ENCODE measurements around the gene IL3RA. TPM values are rescaled to one million over a fixed set of nuclear protein-coding genes. Genes with fewer than 3 reads are reported as not detected.
"Not testable (repeated sequence)": the region's sequence is repeated elsewhere in the genome, so short reads cannot be mapped to it uniquely, and the experiment has no call there.

IL3RA gene
- total RNA-seq, 6 experiments from 2014 or later = 0.42 to 1.7 (median 0.69) TPM

DNA sequence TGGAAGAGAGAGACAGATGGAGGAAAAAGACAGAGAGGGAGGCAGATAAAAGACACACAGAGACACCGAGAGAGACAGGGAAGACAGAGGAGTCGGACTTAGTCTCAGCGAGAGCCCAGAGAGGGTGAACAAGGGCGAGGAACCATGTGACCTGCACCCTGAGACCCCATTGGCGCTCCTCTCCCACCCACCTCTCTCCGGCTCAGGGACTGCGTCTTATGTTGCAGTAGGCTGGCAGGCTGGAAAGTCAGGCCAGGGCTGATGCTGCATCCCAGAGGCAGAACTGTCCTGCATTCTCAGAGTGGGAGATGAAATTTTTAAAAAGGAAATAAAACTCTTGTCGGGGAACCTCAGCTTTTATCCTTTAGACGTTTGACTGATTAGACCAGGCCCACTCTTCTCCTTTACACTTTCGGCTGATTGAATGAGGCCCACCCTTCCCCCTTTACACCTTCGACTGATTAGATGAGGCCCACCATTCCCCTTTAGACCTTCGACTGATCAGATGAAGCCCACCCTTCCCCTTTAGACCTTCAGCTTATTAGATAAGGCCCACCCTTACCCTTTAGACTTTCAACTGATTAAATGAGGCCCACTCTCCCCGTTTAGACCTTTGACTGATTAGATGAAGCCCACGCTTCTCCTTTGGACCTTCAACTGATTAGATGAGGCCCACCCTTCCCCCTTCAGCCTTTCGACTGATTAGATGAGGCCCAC lies 29.5 kb upstream of the IL3RA start:
- TF ChIP-seq, protein P1, sequence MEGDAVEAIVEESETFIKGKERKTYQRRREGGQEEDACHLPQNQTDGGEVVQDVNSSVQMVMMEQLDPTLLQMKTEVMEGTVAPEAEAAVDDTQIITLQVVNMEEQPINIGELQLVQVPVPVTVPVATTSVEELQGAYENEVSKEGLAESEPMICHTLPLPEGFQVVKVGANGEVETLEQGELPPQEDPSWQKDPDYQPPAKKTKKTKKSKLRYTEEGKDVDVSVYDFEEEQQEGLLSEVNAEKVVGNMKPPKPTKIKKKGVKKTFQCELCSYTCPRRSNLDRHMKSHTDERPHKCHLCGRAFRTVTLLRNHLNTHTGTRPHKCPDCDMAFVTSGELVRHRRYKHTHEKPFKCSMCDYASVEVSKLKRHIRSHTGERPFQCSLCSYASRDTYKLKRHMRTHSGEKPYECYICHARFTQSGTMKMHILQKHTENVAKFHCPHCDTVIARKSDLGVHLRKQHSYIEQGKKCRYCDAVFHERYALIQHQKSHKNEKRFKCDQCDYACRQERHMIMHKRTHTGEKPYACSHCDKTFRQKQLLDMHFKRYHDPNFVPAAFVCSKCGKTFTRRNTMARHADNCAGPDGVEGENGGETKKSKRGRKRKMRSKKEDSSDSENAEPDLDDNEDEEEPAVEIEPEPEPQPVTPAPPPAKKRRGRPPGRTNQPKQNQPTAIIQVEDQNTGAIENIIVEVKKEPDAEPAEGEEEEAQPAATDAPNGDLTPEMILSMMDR (IDR thresholded peaks at IDR 0.05) = no peak
- TF ChIP-seq POLR2A (IDR thresholded peaks at IDR 0.05) = no peak
- no peaks in the 10 kb centered on the region for H3K27me3 ChIP-seq
- intact Hi-C loops (cut with DNase I) = no loop called here
- H3K9me3 ChIP-seq = no peaks in the 10 kb centered on the region
- ATAC-seq (no peak), DNase-seq (no peak)
- 87% methylated on average over 7 of the region's 15 CpGs for WGBS (ENCODE audit: insufficient coverage, low coverage, low lambda C conversion rate, missing lambda C conversion rate)
- H3K36me3 ChIP-seq = no peaks in the 10 kb centered on the region
- H3K4me3 ChIP-seq = no peak overlapping the region
- no peaks in the 10 kb centered on the region for H3K4me1 ChIP-seq
- H3K27ac ChIP-seq = no peak overlapping the region

GRCh38 chrX:1307626-1308340 lies 28.8 kb upstream of the IL3RA start:
- no peak overlapping the region for H3K4me3 ChIP-seq
- H3K36me3 ChIP-seq = no peaks in the 10 kb centered on the region
- H3K27me3 ChIP-seq = no peaks in the 10 kb centered on the region
- DNase-seq = no peak
- H3K4me1 ChIP-seq = no peaks in the 10 kb centered on the region
- no peak overlapping the region for H3K27ac ChIP-seq
- intact Hi-C loops (cut with DNase I) = no loop called here
- no peak for TF ChIP-seq POLR2A (IDR thresholded peaks at IDR 0.05)
- TF ChIP-seq, protein P1 (IDR thresholded peaks at IDR 0.05) = no peak
- ATAC-seq = no peak
- no peaks in the 10 kb centered on the region for H3K9me3 ChIP-seq
- WGBS (ENCODE audit: insufficient coverage, low coverage, low lambda C conversion rate, missing lambda C conversion rate) = 79% methylated on average over 10 of the region's 10 CpGs

- 88% methylated on average over 4 of the region's 8 CpGs for WGBS (ENCODE audit: insufficient coverage, low coverage, low lambda C conversion rate, missing lambda C conversion rate)
- no peak for DNase-seq
- intact Hi-C loops (cut with DNase I) = no loop called here
Observed at GRCh38 chrX:1308476-1308875, 28.1 kb upstream of the IL3RA start.

DNA sequence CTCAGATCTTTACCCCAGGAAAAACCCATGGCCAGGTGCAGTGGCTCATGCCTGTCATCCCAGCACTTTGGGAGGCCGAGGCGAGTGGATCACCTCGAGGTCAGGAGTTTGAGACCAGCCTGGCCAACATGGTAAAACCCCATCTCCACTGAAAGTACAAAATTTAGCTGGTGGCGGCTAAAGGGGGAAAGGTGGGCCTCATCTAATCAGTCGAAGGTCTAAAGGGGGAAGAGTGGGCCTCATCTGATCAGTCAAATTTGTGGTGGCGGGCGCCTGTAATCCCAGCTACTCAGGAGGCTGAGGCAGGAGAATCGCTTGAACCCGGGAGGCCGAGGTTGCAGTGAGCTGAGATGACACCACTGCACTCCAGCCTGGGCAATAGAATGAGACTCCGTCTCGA lies 27.7 kb upstream of the IL3RA start:
- intact Hi-C loops (cut with DNase I); H3K4me3 ChIP-seq; H3K27me3 ChIP-seq; H3K27ac ChIP-seq; H3K9me3 ChIP-seq; H3K36me3 ChIP-seq; DNase-seq; H3K4me1 ChIP-seq; ATAC-seq: not testable (repeated sequence)
- 93% methylated on average over 9 of the region's 12 CpGs for WGBS (ENCODE audit: insufficient coverage, low coverage, low lambda C conversion rate, missing lambda C conversion rate)

More at GRCh38 chrX:1308476-1308875, 28.1 kb upstream of the IL3RA start:
- Histone ChIP-seq H3K4me3 (no peak overlapping the region), H3K27ac (no peak overlapping the region), H3K9me3 (no peaks in the 10 kb centered on the region), H3K4me1 (no peaks in the 10 kb centered on the region), H3K27me3 (no peaks in the 10 kb centered on the region), H3K36me3 (no peaks in the 10 kb centered on the region)
- ATAC-seq = no peak
- TF ChIP-seq POLR2A (IDR thresholded peaks at IDR 0.05) = no peak
- TF ChIP-seq, protein P1 (IDR thresholded peaks at IDR 0.05) = no peak

DNA sequence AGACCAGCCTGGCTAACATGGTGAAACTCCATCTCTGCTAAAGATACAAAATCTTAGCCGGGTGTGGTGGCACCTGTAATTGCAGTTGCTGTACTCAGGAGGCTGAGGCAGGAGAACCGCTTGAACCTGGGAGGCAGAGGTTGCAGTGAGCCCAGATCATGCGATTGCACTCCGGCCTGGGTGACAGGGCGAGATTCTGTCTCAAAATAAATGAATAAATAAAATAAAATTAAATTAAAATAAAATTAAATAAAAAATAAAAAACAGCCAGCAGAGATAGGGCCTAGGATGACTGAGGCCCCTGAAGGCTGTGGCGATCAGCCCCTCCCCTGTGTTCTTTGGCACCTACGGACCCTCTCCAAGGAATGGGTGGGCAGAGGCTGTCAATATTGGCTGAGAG lies 22.8 kb upstream of the IL3RA start:
- intact Hi-C loops (cut with DNase I) = no loop called here
- no peak for ATAC-seq
- no peak overlapping the region for H3K27ac ChIP-seq
- no peaks in the 10 kb centered on the region for H3K36me3 ChIP-seq
- WGBS (ENCODE audit: insufficient coverage, low coverage, low lambda C conversion rate, missing lambda C conversion rate) = 90% methylated on average over 6 of the region's 7 CpGs
- no peak for TF ChIP-seq POLR2A (IDR thresholded peaks at IDR 0.05)
- TF ChIP-seq, protein P1 (IDR thresholded peaks at IDR 0.05) = no peak
- H3K27me3 ChIP-seq = no peaks in the 10 kb centered on the region
- H3K4me1 ChIP-seq = no peaks in the 10 kb centered on the region
- H3K9me3 ChIP-seq = no peaks in the 10 kb centered on the region
- H3K4me3 ChIP-seq = no peak overlapping the region
- DNase-seq = no peak
